Small intestine (tissue), 7 donors: ENCODE results near the gene SPATA13. TPM values are rescaled to one million over a fixed set of nuclear protein-coding genes. Genes with fewer than 3 reads are reported as not detected.

Experiments
- DNase-seq, 2 donors: peaks; one replicate each; pipeline versions ENCODE4 v3.0.0 to v3.0.0-alpha.2; 2013
- FAIRE-seq: peaks from 2 replicates; lab custom pipeline; 2012; peaks lifted over from hg19 to GRCh38; lab: Jason Lieb, UNC
- H3K27ac ChIP-seq, 3 donors: one replicate each; pipeline ENCODE4 v1.5.1; 2013; ENCODE audit warnings: low read length in 2 of 3, mild to moderate bottlenecking in 2 of 3, control low read depth in 1 of 3, inconsistent platforms in 1 of 3, low read depth in 1 of 3, moderate library complexity in 1 of 3
- H3K27me3 ChIP-seq, 3 donors: one replicate each; pipeline ENCODE4 v1.6.1; 2013; ENCODE audit warnings: low read length in 3 of 3, inconsistent platforms in 1 of 3; ENCODE audit not compliant: control insufficient read depth in 3 of 3, insufficient read depth in 3 of 3
- H3K36me3 ChIP-seq, 3 donors: one replicate each; pipeline ENCODE4 v1.6.1; 2013; ENCODE audit warnings: low read length in 3 of 3, inconsistent platforms in 1 of 3, low read depth in 1 of 3, mild to moderate bottlenecking in 1 of 3, moderate library complexity in 1 of 3; ENCODE audit not compliant: control insufficient read depth in 3 of 3, insufficient read depth in 2 of 3
- H3K4me1 ChIP-seq, 3 donors: one replicate each; pipeline ENCODE4 v1.6.1; 2013; ENCODE audit warnings: low read length in 2 of 3, inconsistent platforms in 1 of 3, low read depth in 1 of 3, mild to moderate bottlenecking in 1 of 3, moderate library complexity in 1 of 3; ENCODE audit not compliant: control insufficient read depth in 3 of 3, insufficient read depth in 2 of 3
- H3K4me3 ChIP-seq, 3 donors: one replicate each; pipeline ENCODE4 v1.5.1; 2013; ENCODE audit warnings: low read length in 3 of 3, control low read depth in 1 of 3, inconsistent platforms in 1 of 3, low read depth in 1 of 3, mild to moderate bottlenecking in 1 of 3, moderate library complexity in 1 of 3
- H3K9me3 ChIP-seq, 2 donors: one replicate each; pipeline ENCODE4 v1.6.1; 2013; ENCODE audit warnings: low read depth in 1 of 2, low read length in 1 of 2; ENCODE audit not compliant: control insufficient read depth in 2 of 2, insufficient read depth in 1 of 2
- WGBS, 3 donors: extraction: QIAGEN DNeasy Blood & Tissue Kit; methylation state at CpG; one replicate each; pipeline ENCODE4 v1.1.7; 2013; 5-methylcytosine and 5-hydroxymethylcytosine counted together
- polyA plus RNA-seq, 4 donors: library from polyadenylated mRNA; stranded (reverse) in 3 of 4; unstranded in 1 of 4; fragments of 200-250 nt in 3 of 4; fragments of 120-200 nt in 1 of 4; gene quantifications; one replicate each; pipeline versions ENCODE4 v1.2.1 to v1.2.3, GENCODE V29; 2013
- donor health status: healthy with polysubstance abuse.
- donor health status: control.
- donor health status: control.
- donor health status: Bipolar disorder and iron deficiency.
- donor health status: healthy.

The SPATA13 gene
- polyA plus RNA-seq, 4 donors, result 10.0 to 57.0 (median 15.0) TPM

DNA sequence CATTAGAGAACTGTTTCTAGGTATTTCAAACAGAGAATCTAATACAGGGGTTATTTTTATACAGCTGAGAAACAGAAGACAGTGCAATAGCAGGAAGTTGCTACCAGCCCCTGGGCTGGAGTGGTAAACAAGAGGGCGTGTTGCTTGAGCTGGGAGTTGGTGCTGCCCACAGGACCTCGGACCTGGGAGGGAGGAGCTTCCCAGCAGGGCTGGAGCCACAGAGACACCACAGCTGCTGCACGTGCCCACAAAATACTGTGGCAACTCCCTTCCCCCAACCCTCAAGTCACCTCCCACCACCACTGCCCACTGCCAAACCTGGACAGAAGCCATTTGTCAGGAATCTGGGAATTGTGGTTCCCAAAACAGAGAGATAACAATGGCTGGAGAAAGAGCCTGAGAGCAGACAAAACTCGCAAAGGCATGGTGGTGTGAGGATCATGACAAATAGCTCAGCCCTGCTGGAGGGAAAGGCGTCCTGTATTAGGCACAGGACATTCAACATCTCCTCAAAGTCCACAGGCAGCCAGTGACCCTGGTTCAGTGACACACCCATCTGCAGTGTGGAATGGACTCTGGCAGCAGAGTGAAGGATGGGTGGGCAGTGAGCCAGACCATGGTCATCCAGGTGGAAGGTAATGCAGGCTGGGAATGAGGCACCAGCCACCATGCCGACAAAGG lies 57.2 kb downstream of the SPATA13 start:
- peaks cover 3 to 28% (median 10%) of the 10 kb centered on the region in 3 donors for H3K4me1 ChIP-seq
- H3K9me3 ChIP-seq, result no peaks in the 10 kb centered on the region
- H3K27me3 ChIP-seq, result no peaks in the 10 kb centered on the region
- H3K36me3 ChIP-seq, result peaks cover 0 to 5% (median 0%) of the 10 kb centered on the region in 3 donors
- no peak overlapping the region for H3K4me3 ChIP-seq
- peak overlapping the region; percentile 80 to 90 (median 82) for H3K27ac ChIP-seq
- DNase-seq, result peak; percentile 76 to 88
- no peak for FAIRE-seq
- 33 to 50% (median 40%) methylated on average over 6 of the region's 6 CpGs for WGBS, 3 donors

- Histone ChIP-seq H3K27ac (peak overlapping the region; percentile 36 to 90 (median 82)), H3K4me3 (no peak overlapping the region), H3K36me3 (peaks cover 0 to 11% (median 0%) of the 10 kb centered on the region in 3 donors), H3K9me3 (no peaks in the 10 kb centered on the region), H3K27me3 (no peaks in the 10 kb centered on the region), H3K4me1 (peaks cover 3 to 28% (median 10%) of the 10 kb centered on the region in 3 donors)
- FAIRE-seq (no peak), DNase-seq (no peak)
- WGBS, 3 donors, result 78 to 87% (median 82%) methylated on average over 3 of the region's 3 CpGs
Observed at GRCh38 chr13:24218338-24218737, 57.8 kb downstream of the SPATA13 start.

DNA sequence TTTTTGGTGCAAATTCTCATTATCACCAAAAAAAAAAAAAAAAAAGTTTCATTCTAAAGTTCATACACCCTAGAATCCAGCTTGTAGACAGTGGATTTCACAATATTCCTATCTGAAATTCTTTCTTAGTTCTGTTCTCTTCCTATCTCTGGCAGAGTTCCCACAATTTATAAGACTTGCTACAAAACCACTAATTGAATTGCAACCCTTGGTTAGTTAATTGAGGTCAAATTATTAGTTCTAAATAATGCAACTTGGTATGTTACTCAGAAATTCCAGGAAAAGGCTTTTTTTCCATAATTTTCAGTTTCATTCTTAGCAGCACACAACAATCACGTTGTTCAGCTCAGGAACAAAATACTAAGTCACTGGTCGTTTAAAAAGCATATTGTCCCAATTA lies 58.5 kb downstream of the SPATA13 start:
- no peak overlapping the region for H3K4me3 ChIP-seq
- H3K36me3 ChIP-seq, result peaks cover 0 to 17% (median 2%) of the 10 kb centered on the region in 3 donors
- H3K27me3 ChIP-seq, result no peaks in the 10 kb centered on the region
- FAIRE-seq, result no peak
- no peaks in the 10 kb centered on the region for H3K9me3 ChIP-seq
- peaks cover 3 to 28% (median 10%) of the 10 kb centered on the region in 3 donors for H3K4me1 ChIP-seq
- 50 to 56% (median 54%) methylated on average over 2 of the region's 2 CpGs for WGBS, 3 donors
- peak; percentile 28 to 42 for DNase-seq
- H3K27ac ChIP-seq, result peak overlapping the region in 1 of 3 donors; percentile 82

DNA sequence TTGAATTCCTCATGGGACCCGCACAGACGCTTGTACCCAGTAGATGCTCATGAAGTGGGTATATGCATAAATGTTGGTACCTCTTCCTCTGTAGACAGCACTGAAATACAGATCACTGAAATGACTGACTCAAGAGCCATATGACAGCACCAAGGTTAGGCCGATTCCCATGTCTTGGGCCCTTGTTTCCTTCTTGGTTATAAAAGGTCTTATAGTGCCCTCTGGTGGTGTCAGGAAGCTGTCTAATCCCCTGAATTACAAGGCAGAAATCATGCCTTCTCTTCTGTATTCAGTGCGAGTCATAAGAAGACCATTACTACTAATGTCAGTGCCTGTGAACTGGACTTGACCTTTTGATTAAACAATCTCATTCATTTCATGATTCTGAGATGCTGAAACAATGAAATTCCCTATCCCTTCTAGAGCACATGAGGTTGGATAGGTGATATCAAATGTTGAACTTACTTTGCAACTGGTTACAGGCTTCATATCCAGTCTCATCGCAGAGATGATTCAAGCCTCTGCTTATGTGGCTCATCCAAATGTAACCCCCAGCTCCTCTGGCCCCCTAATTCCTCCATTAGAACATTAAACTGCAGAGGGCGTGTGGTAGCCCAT lies 59.7 kb downstream of the SPATA13 start:
- 35 to 55% (median 35%) methylated on average over 6 of the region's 6 CpGs for WGBS, 3 donors
- H3K4me1 ChIP-seq, result peaks cover 3 to 23% (median 10%) of the 10 kb centered on the region in 3 donors
- H3K27ac ChIP-seq, result peak overlapping the region in 1 of 3 donors; percentile 13
- DNase-seq (peak; percentile 88 to 91), FAIRE-seq (no peak)
- no peak overlapping the region for H3K4me3 ChIP-seq
- no peaks in the 10 kb centered on the region for H3K27me3 ChIP-seq
- no peaks in the 10 kb centered on the region for H3K9me3 ChIP-seq
- peaks cover 0 to 27% (median 2%) of the 10 kb centered on the region in 3 donors for H3K36me3 ChIP-seq

DNA sequence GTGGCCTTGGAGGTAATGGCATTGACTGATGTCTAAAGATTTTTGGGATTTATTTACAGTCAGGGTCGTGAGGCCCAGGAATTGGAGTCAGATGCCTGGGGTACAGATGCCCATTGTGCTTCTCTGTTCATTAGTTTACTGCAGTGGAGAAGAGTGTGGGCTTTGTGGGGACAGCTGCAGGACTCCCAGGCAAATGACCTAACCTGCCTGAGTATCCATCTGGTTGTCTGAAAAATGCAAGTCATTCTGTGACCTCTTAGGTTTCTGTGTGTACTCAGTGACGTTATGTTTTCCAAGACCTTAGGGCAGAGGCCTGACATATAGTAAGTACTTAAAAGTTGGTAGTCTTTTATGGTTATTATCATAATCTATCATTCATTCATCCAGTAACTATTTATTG lies 60.5 kb downstream of the SPATA13 start:
- Histone ChIP-seq H3K4me3 (no peak overlapping the region), H3K9me3 (no peaks in the 10 kb centered on the region), H3K36me3 (peaks cover 0 to 35% (median 2%) of the 10 kb centered on the region in 3 donors), H3K27ac (no peak overlapping the region), H3K4me1 (peaks cover 3 to 18% (median 7%) of the 10 kb centered on the region in 3 donors), H3K27me3 (no peaks in the 10 kb centered on the region)
- WGBS, 3 donors, result 38 to 60% (median 45%) methylated on average over 2 of the region's 2 CpGs
- no peak for DNase-seq
- no peak for FAIRE-seq

DNA sequence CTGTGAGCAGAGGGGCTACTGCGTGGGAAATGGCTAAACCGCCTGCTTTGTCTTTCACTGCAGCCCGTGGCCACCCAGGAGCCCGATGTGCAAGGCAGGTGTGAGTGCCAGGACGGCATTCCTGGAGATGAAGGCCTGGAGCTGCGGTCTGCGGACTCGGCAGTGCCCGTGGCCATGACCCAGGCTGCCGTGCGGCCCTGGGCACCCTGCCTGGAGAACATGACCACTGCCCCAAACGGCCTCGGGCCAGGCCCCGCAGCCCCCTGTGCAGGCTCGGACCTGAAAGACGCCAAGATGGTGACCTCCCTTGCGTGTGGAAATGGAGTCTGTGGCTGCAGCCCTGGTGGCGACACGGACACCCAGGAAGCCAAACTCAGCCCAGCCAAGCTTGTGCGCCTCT lies 62.2 kb downstream of the SPATA13 start:
- no peak for DNase-seq
- Histone ChIP-seq H3K9me3 (no peaks in the 10 kb centered on the region), H3K4me3 (no peak overlapping the region), H3K27ac (no peak overlapping the region), H3K4me1 (peaks cover 3 to 12% (median 4%) of the 10 kb centered on the region in 3 donors), H3K27me3 (no peaks in the 10 kb centered on the region), H3K36me3 (peaks cover 0 to 37% (median 2%) of the 10 kb centered on the region in 3 donors)
- no peak for FAIRE-seq
- WGBS, 3 donors, result 89 to 96% (median 94%) methylated on average over 20 of the region's 20 CpGs

- Histone ChIP-seq H3K36me3 (peaks cover 0 to 40% (median 2%) of the 10 kb centered on the region in 3 donors), H3K27ac (no peak overlapping the region), H3K4me1 (peaks cover 0 to 5% (median 0%) of the 10 kb centered on the region in 3 donors), H3K27me3 (no peaks in the 10 kb centered on the region), H3K9me3 (no peaks in the 10 kb centered on the region), H3K4me3 (no peak overlapping the region)
- FAIRE-seq (no peak), DNase-seq (no peak)
- WGBS, 3 donors, result 84 to 89% (median 89%) methylated on average over 42 of the region's 42 CpGs
Observed at GRCh38 chr13:24223341-24224231, 63.1 kb downstream of the SPATA13 start.

DNA sequence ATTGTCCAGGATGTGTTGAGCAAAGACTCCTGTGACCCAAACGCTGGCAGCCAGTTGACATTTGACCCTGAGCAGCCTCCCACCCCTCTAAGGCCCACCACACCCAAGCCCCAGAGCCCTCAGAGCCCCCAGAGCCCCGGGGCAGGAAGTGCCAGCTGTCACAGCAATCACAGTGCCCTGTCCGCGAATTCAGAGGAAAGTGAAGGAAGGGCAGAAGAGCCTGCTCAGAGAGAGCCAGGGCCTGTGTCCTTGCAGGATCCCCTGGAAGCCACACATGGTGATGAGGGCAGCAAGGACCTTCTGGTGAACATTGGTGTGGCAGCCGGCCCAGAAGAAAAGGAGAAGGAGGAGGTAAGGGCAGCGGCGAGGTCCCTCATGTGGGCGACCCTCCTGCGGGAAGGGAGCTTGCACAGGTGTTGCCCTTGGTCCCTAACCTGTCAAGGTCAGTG lies 63.7 kb downstream of the SPATA13 start:
- H3K27ac ChIP-seq, result no peak overlapping the region
- H3K9me3 ChIP-seq, result no peaks in the 10 kb centered on the region
- H3K4me3 ChIP-seq, result no peak overlapping the region
- peaks cover 0 to 40% (median 2%) of the 10 kb centered on the region in 3 donors for H3K36me3 ChIP-seq
- WGBS, 3 donors, result 69 to 76% (median 70%) methylated on average over 8 to 9 of the region's 9 CpGs
- H3K27me3 ChIP-seq, result no peaks in the 10 kb centered on the region
- DNase-seq (no peak), FAIRE-seq (no peak)
- peaks cover 0 to 5% (median 0%) of the 10 kb centered on the region in 3 donors for H3K4me1 ChIP-seq
